ENCODE measurements around the gene ID3. TPM values are rescaled to one million over a fixed set of nuclear protein-coding genes. Genes with fewer than 3 reads are reported as not detected.

The ID3 gene
- total and polyA plus RNA-seq, 2 donors (not counting 3 experiments of a cell fraction or from before 2014, with no cell fraction given) = 277 to 971 TPM

- Histone ChIP-seq H3K27me3 (ENCODE audit: control insufficient read depth in 2 of 2, insufficient read depth in 2 of 2, low read length in 2 of 2) (no peaks in the 10 kb centered on the region), H3K9ac (replicated peaks; ENCODE audit: extremely low read depth, insufficient read depth, low read length) (peak overlapping the region; percentile 99), H3K36me3 (ENCODE audit: control insufficient read depth in 2 of 2, extremely low read depth in 1 of 2, insufficient read depth in 2 of 2, low read length in 2 of 2) (peaks cover 2 to 3% of the 10 kb centered on the region in 2 experiments), H3K4me1 (ENCODE audit: control insufficient read depth, extremely low read depth, insufficient read depth, low read length) (peaks cover 54% of the 10 kb centered on the region), H4K20me1 (replicated peaks; ENCODE audit: control insufficient read depth, extremely low read depth, insufficient read depth, low read length) (no peaks in the 10 kb centered on the region), H2AFZ (ENCODE audit: low read depth, low read length) (peak overlapping the region; percentile 27), H3K27ac (ENCODE audit: insufficient read depth, low read depth, low read length) (peak overlapping the region; percentile 99), H3K9me3 (replicated peaks; ENCODE audit: control insufficient read depth, insufficient read depth, low read length) (no peaks in the 10 kb centered on the region), H3K79me2 (ENCODE audit: control insufficient read depth, insufficient read depth, low read length) (peaks cover 28% of the 10 kb centered on the region), H3K4me3 (replicated peaks in 1 of 3; ENCODE audit: insufficient read depth in 1 of 3, low read depth in 1 of 3, low read length in 3 of 3) (peak overlapping the region in 2 of 3 experiments; percentile 44 to 89), H3K9me1 (replicated peaks; ENCODE audit: control insufficient read depth, extremely low read depth, insufficient read depth, low read length) (no peaks in the 10 kb centered on the region), H3K4me2 (ENCODE audit: insufficient read depth, low read length) (peak overlapping the region; percentile 85)
- ChIA-PET CTCF (interaction anchor here (0.8 to 24.8 kb wide), 6 partner anchors 11 to 74 kb away, joined by 3 to 1069 read pairs (median 6); no protein-coding TSS in a partner anchor), POLR2A (interaction anchor here (0.8 to 2.2 kb wide), 6 partner anchors 12 to 74 kb away, joined by 4 to 13 read pairs (median 7); no protein-coding TSS in a partner anchor)
- TF ChIP-seq JUN (IDR thresholded peaks at IDR 0.05; ENCODE audit: borderline replicate concordance, insufficient read depth, insufficient read length, low read depth) (no peak), EZH2 (IDR thresholded peaks at IDR 0.05; ENCODE audit: borderline replicate concordance, low read depth, low read length, severe bottlenecking) (no peak), MYC (IDR thresholded peaks at IDR 0.05; ENCODE audit: low read depth, low read length) (no peak), POLR2AphosphoS5 (IDR thresholded peaks at IDR 0.05; ENCODE audit: insufficient read depth, low read depth, low read length) (no peak), POLR2A (IDR thresholded peaks at IDR 0.05; ENCODE audit: low read depth, low read length) (no peak), FOS (IDR thresholded peaks at IDR 0.05; ENCODE audit: borderline replicate concordance, insufficient read depth, low read length) (no peak), GATA2 (IDR thresholded peaks at IDR 0.05; ENCODE audit: insufficient read depth, insufficient read length, low read depth, low read length) (no peak)
- TF ChIP-seq, protein P1, sequence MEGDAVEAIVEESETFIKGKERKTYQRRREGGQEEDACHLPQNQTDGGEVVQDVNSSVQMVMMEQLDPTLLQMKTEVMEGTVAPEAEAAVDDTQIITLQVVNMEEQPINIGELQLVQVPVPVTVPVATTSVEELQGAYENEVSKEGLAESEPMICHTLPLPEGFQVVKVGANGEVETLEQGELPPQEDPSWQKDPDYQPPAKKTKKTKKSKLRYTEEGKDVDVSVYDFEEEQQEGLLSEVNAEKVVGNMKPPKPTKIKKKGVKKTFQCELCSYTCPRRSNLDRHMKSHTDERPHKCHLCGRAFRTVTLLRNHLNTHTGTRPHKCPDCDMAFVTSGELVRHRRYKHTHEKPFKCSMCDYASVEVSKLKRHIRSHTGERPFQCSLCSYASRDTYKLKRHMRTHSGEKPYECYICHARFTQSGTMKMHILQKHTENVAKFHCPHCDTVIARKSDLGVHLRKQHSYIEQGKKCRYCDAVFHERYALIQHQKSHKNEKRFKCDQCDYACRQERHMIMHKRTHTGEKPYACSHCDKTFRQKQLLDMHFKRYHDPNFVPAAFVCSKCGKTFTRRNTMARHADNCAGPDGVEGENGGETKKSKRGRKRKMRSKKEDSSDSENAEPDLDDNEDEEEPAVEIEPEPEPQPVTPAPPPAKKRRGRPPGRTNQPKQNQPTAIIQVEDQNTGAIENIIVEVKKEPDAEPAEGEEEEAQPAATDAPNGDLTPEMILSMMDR (IDR thresholded peaks at IDR 0.05; ENCODE audit: extremely low read depth in 1 of 2, insufficient read depth in 1 of 2, low read depth in 1 of 2, low read length in 2 of 2) = no peak
- TF ChIP-seq, protein P2, sequence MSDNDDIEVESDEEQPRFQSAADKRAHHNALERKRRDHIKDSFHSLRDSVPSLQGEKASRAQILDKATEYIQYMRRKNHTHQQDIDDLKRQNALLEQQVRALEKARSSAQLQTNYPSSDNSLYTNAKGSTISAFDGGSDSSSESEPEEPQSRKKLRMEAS (IDR thresholded peaks at IDR 0.05; ENCODE audit: insufficient read depth, insufficient read length) = no peak
- no peak for FAIRE-seq
- dilution Hi-C loops (cut with MboI; ENCODE audit: extremely low pct_ligation_motif_present, low sequenced_read_pairs) = no loop called here
- intact Hi-C loops (cut with micrococcal nuclease) = loop anchor here (1.0 to 5.0 kb wide), 4 partner anchors 12 to 242 kb away; partner anchors contain the start of genes ELOA and GALE
- peak; percentile 58 for DNase-seq (ENCODE audit: low read depth, low spot score)
- no TSS peak for BruUV-seq (replicated peaks)
Measured at GRCh38 chr1:23559985-23560741, 862 bp upstream of the ID3 start.
